Upper lobe of left lung (tissue), 6 donors: ENCODE data around the gene SFMBT1. TPM values are rescaled to one million over a fixed set of nuclear protein-coding genes. Genes with fewer than 3 reads are reported as not detected.

ENCODE experiments used
- ATAC-seq, 2 donors: fragments of 200-7000 bp; cut with Tn5 transposase; one replicate each; pipeline ENCODE4 v1.9.1; 2022; ENCODE audit warnings: mild to moderate bottlenecking in 2 of 2, moderate library complexity in 2 of 2; ENCODE audit not compliant: low FRiP score in 2 of 2
- DNase-seq, 2 donors: peaks; one replicate each; pipeline ENCODE4 v3.0.0-alpha.2; 2019 to 2020
- H3K27ac ChIP-seq, 4 donors: fragments of 200-600 bp; sonication (generic); one replicate each; pipeline ENCODE4 v1.5.1; 2016 to 2019
- H3K27me3 ChIP-seq, 4 donors: fragments of 200-600 bp; sonication (generic); one replicate each; pipeline ENCODE4 v1.5.1; 2017 to 2019
- H3K36me3 ChIP-seq, 4 donors: fragments of 200-600 bp; sonication (generic); one replicate each; pipeline ENCODE4 v1.5.1; 2016 to 2019
- H3K4me1 ChIP-seq, 4 donors: fragments of 200-600 bp; sonication (generic); one replicate each; pipeline ENCODE4 v1.5.1; 2018 to 2019
- H3K4me3 ChIP-seq, 4 donors: fragments of 200-600 bp; sonication (generic); one replicate each; pipeline ENCODE4 v1.5.1; 2017 to 2019; ENCODE audit warnings: mild to moderate bottlenecking in 2 of 4, moderate library complexity in 1 of 4
- H3K9me3 ChIP-seq, 4 donors: fragments of 200-600 bp; sonication (generic); one replicate each; pipeline ENCODE4 v1.5.1; 2018 to 2019
- CTCF ChIP-seq, 6 experiments: fragments of 450-650 bp in 4 of 6; fragments of 200-600 bp in 2 of 6; sonication (generic) in 2 of 6; IDR thresholded peaks; one replicate each; pipeline ENCODE4 v1.5.1; 2016 to 2019; ENCODE audit warnings: antibody characterized with exemption in 6 of 6
- EP300 ChIP-seq, 4 donors: sonication (generic); formaldehyde crosslinking; IDR thresholded peaks; one replicate each; pipeline ENCODE4 v1.5.1; 2017; ENCODE audit warnings: antibody characterized with exemption in 4 of 4, control low read depth in 2 of 4
- POLR2A ChIP-seq, 4 donors: fragments of 450-650 bp; IDR thresholded peaks; one replicate each; pipeline ENCODE4 v1.5.1; 2016 to 2017; ENCODE audit warnings: antibody characterized with exemption in 4 of 4, mild to moderate bottlenecking in 2 of 4
- POLR2AphosphoS5 ChIP-seq, 2 donors: sonication (generic); formaldehyde crosslinking; IDR thresholded peaks; one replicate each; pipeline ENCODE4 v1.5.1; 2017; ENCODE audit warnings: antibody characterized with exemption in 2 of 2
- WGBS, 2 donors: methylation state at CpG; one replicate each; pipeline ENCODE4 v1.1.5; 2017 to 2018; 5-methylcytosine and 5-hydroxymethylcytosine counted together
- total RNA-seq, 6 donors: library from RNA; depleted of rRNA in 4 of 6; stranded (reverse); fragments of >200 nt in 4 of 6; gene quantifications; one replicate each; pipeline versions ENCODE4 v1.1.0 to v1.2.1, GENCODE V29; 2016 to 2021
- donor health status: DM: no; HTN: no; CAD: no; lungs with moderate emphysema.
- donor health status: DM: no; HTN: yes; CAD: no; lungs with severe emphysema.

SFMBT1 gene
- total RNA-seq, 6 donors from 2014 or later = 12.8 to 69.9 (median 32.9) TPM

GRCh38 chr3:53079147-53079546, 33.3 kb upstream of the SFMBT1 start:
- no peak overlapping the region for H3K27ac ChIP-seq
- no peak for DNase-seq
- no peak overlapping the region for H3K4me3 ChIP-seq
- ATAC-seq = no peak
- no peaks in the 10 kb centered on the region for H3K4me1 ChIP-seq
- 92 to 96% methylated on average over 5 to 6 of the region's 6 CpGs for WGBS, 2 donors
- H3K36me3 ChIP-seq = no peaks in the 10 kb centered on the region
- no peaks in the 10 kb centered on the region for H3K27me3 ChIP-seq
- no peaks in the 10 kb centered on the region for H3K9me3 ChIP-seq
- TF ChIP-seq POLR2AphosphoS5 (IDR thresholded peaks at IDR 0.05) (no peak), POLR2A (IDR thresholded peaks at IDR 0.05) (no peak), EP300 (IDR thresholded peaks at IDR 0.05) (no peak), CTCF (IDR thresholded peaks at IDR 0.05) (no peak)

- Histone ChIP-seq H3K27me3 (no peaks in the 10 kb centered on the region), H3K4me3 (no peak overlapping the region), H3K36me3 (no peaks in the 10 kb centered on the region), H3K9me3 (no peaks in the 10 kb centered on the region), H3K27ac (no peak overlapping the region), H3K4me1 (peaks cover 0 to under 1% (median 0%) of the 10 kb centered on the region in 4 donors)
- TF ChIP-seq CTCF (IDR thresholded peaks at IDR 0.05) (no peak), POLR2AphosphoS5 (IDR thresholded peaks at IDR 0.05) (no peak), EP300 (IDR thresholded peaks at IDR 0.05) (no peak), POLR2A (IDR thresholded peaks at IDR 0.05) (no peak)
- ATAC-seq (no peak), DNase-seq (no peak)
- WGBS, 2 donors = 87 to 94% methylated on average over 2 to 3 of the region's 3 CpGs
These were observed 32.8 kb upstream of the SFMBT1 start for GRCh38 chr3:53078656-53079055.

GRCh38 chr3:53077476-53078220, 31.8 kb upstream of the SFMBT1 start:
- Histone ChIP-seq H3K27ac (no peak overlapping the region), H3K4me1 (peaks cover 0 to 11% (median 4%) of the 10 kb centered on the region in 4 donors), H3K9me3 (no peaks in the 10 kb centered on the region), H3K36me3 (no peaks in the 10 kb centered on the region), H3K4me3 (no peak overlapping the region), H3K27me3 (no peaks in the 10 kb centered on the region)
- 95% methylated on average over 10 of the region's 10 CpGs; no CpG with 5 or more reads in 1 of the 2 donors for WGBS, 2 donors
- no peak for ATAC-seq
- TF ChIP-seq CTCF (IDR thresholded peaks at IDR 0.05) (no peak), POLR2AphosphoS5 (IDR thresholded peaks at IDR 0.05) (no peak), EP300 (IDR thresholded peaks at IDR 0.05) (no peak), POLR2A (IDR thresholded peaks at IDR 0.05) (no peak)
- no peak for DNase-seq

- Histone ChIP-seq H3K27ac (no peak overlapping the region), H3K27me3 (no peaks in the 10 kb centered on the region), H3K4me3 (no peak overlapping the region), H3K4me1 (peaks cover 6 to 20% (median 11%) of the 10 kb centered on the region in 4 donors), H3K36me3 (no peaks in the 10 kb centered on the region), H3K9me3 (no peaks in the 10 kb centered on the region)
- no peak for TF ChIP-seq POLR2A (IDR thresholded peaks at IDR 0.05)
- TF ChIP-seq POLR2AphosphoS5 (IDR thresholded peaks at IDR 0.05) = no peak
- TF ChIP-seq EP300 (IDR thresholded peaks at IDR 0.05) = no peak
- no peak for TF ChIP-seq CTCF (IDR thresholded peaks at IDR 0.05)
- WGBS, 2 donors = 62 to 87% methylated on average over 3 of the region's 3 CpGs
- DNase-seq (no peak), ATAC-seq (no peak)
These were observed 29.9 kb upstream of the SFMBT1 start for GRCh38 chr3:53075743-53076140.
